HG03064 (cell line): ENCODE measurements around the gene SMCO2.

Experiments
- ATAC-seq: cut with Tn5 transposase; IDR thresholded peaks from one replicate; pipeline ENCODE4 v1.9.1; 2021; ENCODE audit warnings: low read depth; ENCODE audit not compliant: unreplicated experiment

SMCO2 gene

DNA sequence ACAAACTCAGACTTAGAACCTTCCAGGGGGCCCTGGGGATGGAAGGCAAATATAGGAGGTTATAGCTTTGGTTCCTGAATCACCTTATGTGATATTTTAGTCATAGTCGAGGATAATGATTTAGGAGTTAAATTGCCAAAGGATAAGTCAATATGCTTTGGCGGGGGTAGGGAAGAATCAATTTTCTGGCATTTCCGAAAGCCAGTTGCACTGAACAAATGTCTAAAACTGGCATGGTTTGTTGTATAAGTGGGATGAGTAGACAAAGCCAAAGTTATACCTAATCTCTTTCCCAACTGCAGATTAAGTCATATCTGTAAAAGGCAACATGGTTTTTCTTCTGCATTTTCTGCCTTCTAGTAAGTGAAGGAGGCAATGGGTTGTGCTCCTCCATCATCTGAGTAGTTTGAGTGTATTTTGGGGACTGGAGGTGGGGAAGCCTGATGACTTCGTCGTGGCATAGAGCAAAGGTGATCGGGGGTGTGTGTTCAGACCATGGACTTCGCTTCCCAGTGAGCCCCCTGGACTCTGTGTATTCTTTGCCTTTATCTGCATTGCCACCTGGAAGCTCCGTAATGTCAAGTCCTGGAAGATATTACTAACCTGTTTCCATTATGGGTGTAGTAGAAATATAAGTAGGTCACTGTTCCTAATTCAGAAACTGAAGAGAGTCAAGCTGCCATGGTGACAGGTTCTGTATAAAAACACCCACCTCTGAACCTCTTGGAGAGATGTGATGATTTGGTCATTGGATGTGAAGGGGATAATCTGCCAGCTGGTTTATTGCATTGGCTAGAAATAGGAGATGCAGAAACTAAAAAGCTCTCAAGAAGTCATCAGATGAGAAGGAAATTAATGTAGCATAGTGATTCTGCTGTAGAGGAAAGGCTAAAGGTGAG is 102.0 kb downstream of the SMCO2 start:
- no peak for ATAC-seq

DNA sequence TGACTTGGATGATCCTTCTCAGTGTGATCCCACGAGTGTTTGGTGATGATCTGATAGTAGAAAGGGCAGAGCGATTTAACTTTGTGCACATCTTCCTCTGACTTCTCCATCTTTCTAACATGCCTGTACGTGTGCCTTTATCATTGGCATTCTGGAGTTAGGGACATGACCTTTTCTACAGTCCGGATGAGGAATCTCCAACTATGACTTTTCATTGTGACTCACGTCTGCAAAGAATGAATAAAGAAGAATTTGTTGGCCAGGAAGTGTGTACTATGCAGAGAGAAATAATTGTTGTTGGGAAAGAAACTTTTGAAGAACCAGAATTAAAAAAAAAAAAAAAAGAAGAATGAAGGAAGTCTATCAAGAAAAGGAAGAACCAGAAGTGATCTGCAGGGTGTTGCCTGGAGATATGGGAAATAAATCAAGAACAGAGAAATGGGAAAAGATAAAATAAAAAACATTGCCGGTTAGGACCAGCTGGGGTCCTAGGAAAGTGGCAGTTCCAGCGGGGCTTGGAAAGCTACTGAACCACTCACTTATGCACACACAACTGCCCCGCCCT is 102.8 kb downstream of the SMCO2 start:
- ATAC-seq, result no peak

DNA sequence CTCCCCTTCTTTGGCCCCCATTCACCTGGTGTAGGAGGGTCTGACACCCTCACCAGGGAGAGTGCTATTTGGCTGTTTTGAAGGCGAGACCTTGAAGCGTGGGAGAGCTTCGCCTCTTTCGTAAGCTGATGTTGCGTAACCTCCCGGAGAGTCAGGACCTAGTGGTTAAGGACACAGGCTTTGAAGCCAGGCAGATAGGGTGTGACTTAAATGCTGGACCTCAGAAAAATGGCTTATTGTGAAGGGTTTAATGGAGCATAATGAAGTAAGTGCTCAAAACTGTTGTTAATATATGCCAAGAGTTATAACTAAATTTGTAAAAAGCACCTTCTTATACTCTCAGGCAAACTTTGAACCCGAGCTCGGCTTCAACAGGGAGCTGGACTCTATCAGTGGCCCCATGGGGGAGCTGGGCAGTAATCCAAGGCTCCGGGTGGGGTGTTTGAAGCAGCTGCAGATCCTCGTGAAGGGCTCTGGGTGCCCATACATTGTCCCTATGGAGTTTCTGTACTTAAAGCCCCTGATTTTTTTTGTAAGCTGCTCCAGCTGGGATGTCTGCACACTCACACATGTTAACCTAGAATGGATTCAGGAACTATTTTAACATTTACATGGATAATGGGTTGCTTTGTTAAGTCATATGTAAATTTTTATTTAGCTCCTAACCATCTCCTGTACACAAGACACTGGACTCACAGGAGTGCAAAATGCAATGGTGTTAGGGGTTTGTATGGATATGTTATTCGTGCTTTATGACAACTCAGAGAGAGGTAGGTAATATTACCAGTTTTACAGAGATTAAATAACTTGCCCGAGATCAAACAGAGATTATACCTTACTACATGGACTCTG is 103.5 kb downstream of the SMCO2 start:
- ATAC-seq, result no peak

DNA sequence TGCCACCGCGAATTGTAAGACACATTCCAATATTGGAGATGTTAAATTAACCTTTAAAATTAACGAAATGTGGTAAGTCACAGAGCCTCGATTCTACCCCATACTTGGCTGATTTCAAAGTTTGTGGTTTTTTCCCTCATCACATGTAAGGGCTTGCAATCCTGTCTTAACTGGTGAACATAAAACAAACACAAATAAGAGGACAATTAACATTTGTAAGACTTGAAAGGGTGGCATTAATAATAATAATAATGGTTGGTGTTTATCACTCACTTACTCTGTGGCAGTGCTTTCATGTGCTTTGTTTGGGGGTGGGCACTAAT is 104.1 kb downstream of the SMCO2 start:
- no peak for ATAC-seq

DNA sequence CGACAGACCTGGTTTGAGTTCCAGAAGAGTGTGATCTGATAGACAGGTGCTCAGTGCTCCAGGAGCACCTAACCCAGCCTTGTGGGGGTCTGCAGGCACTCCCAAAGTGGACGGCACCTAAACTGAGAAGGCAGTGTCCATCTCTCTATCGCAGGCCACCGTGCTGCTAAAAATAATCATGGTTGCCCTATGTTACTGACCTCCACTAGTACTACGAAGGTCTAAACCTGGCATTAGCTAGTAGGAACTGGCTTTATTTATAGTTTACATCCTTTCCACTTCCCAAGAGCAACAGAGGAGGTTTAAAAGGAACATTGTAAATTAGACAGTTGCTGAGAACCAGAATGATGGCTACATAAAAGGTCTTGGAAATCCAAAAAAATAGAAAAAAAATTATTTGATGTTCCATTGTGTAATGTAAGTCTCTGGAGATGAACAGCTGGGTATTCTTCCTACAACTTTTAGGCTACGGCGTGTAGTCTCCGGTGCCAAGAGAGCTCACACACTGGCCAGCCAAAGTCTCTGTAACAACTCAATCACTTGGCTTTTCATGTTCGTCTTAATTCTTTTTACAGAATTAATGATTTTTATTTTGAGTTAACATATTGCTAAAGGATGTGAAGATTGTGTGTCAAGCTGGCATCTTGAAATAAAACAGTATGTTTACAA is 104.8 kb downstream of the SMCO2 start:
- ATAC-seq, result no peak
